ENCODE measurements around the gene GNB1.
"Not testable (repeated sequence)": the region's sequence is repeated elsewhere in the genome, so short reads cannot be mapped to it uniquely, and the experiment has no call there.

The GNB1 gene

GRCh38 chr1:1890506-1891348 lies at the start of gene GNB1:
GNB1 (minus strand) TSS chr1:1891087; CDS start chr1:1825453, 65,634 bp downstream.
- peak; percentile 82 for DNase-seq (ENCODE audit: low read depth)

GRCh38 chr1:1940123-1940425 lies 49.2 kb upstream of the GNB1 start:
- DNase-seq (ENCODE audit: low read depth) = no peak

GRCh38 chr1:1939296-1940122 lies 48.6 kb upstream of the GNB1 start:
- DNase-seq (ENCODE audit: low read depth) = no peak

- no peak for DNase-seq (ENCODE audit: low read depth)
Measured at GRCh38 chr1:1938613-1939295, 47.9 kb upstream of the GNB1 start.

GRCh38 chr1:1938276-1938573 lies 47.3 kb upstream of the GNB1 start:
- no peak for DNase-seq (ENCODE audit: low read depth)

- DNase-seq (ENCODE audit: low read depth) = no peak
Measured at GRCh38 chr1:1937549-1938275, 46.8 kb upstream of the GNB1 start.

- no peak for DNase-seq (ENCODE audit: low read depth)
Measured at GRCh38 chr1:1937061-1937460, 46.2 kb upstream of the GNB1 start.

- DNase-seq (ENCODE audit: low read depth) = not testable (repeated sequence)
Measured at GRCh38 chr1:1934848-1935247, 44.0 kb upstream of the GNB1 start.

GRCh38 chr1:1929639-1930545 lies 39.0 kb upstream of the GNB1 start:
- no peak for DNase-seq (ENCODE audit: low read depth)

GRCh38 chr1:1929102-1929638 lies 38.3 kb upstream of the GNB1 start:
- no peak for DNase-seq (ENCODE audit: low read depth)

- DNase-seq (ENCODE audit: low read depth) = no peak
Measured at GRCh38 chr1:1928231-1929101, 37.6 kb upstream of the GNB1 start.

- no peak for DNase-seq (ENCODE audit: low read depth)
Measured at GRCh38 chr1:1927751-1928150, 36.9 kb upstream of the GNB1 start.

GRCh38 chr1:1926886-1927660 lies 36.2 kb upstream of the GNB1 start:
- DNase-seq (ENCODE audit: low read depth) = no peak

GRCh38 chr1:1926346-1926811 lies 35.5 kb upstream of the GNB1 start:
- no peak for DNase-seq (ENCODE audit: low read depth)

GRCh38 chr1:1925437-1926345 lies 34.8 kb upstream of the GNB1 start:
- no peak for DNase-seq (ENCODE audit: low read depth)

- DNase-seq (ENCODE audit: low read depth) = no peak
Measured at GRCh38 chr1:1924849-1925248, 34.0 kb upstream of the GNB1 start.

- DNase-seq (ENCODE audit: low read depth) = no peak
Measured at GRCh38 chr1:1924386-1924785, 33.5 kb upstream of the GNB1 start.
